OCI-LY1 (cell line): Measurements from ENCODE around the gene APPBP2.

Experiments used
- CTCF ChIP-seq: fragments of 200-600 bp; sonication (generic), shearing (Covaris generic); IDR thresholded peaks from 2 replicates; pipeline ENCODE4 v1.5.1; 2017; ENCODE audit warnings: mild to moderate bottlenecking, antibody characterized with exemption, low read length, moderate library complexity, mixed read lengths
- EZH2 ChIP-seq: fragments of 200-600 bp; sonication (generic), shearing (Covaris generic); IDR thresholded peaks from 2 replicates; pipeline ENCODE4 v1.8.0; 2017; ENCODE audit warnings: borderline replicate concordance, mixed run types, mild to moderate bottlenecking, antibody characterized with exemption, low read length, moderate library complexity, mixed read lengths

- TF ChIP-seq EZH2 (no peak), CTCF (no peak)
These were observed 52.3 kb downstream of the APPBP2 start for GRCh38 chr17:60473788-60474187.
